GM15510 (cell line): ENCODE data around the gene HRNR.

Source experiments
- POLR2A ChIP-seq: IDR thresholded peaks from 3 replicates; pipeline ENCODE4 v1.6.1; 2011; ENCODE audit warnings: borderline replicate concordance; ENCODE audit not compliant: insufficient read length; ENCODE audit errors: extremely low read depth

The HRNR gene

GRCh38 chr1:152224093-152224492 is at the start of gene HRNR:
Gene HRNR (minus strand): TSS chr1:152224193. CDS start chr1:152223253, 940 bp downstream.
- no peak for TF ChIP-seq POLR2A

DNA sequence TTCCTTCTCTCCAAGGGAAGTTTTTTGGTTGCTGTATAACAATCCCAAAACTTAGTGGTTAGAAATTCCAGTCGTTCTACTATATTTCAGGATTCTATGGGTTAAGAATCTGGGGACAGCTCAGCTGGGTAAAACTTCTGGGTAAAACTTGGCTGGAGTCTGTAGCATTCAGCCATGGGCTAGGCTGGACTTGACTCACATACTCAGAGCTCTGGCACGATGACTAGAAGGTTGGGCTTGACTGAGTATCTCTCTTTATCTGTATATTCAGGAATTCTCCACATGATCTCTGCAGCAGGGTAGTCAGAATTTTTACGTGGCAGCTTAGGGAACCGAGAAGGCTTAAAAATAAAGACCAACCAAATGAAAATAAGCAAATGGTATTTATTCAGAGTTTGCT is 28.2 kb upstream of the HRNR start:
- TF ChIP-seq POLR2A: no peak

DNA sequence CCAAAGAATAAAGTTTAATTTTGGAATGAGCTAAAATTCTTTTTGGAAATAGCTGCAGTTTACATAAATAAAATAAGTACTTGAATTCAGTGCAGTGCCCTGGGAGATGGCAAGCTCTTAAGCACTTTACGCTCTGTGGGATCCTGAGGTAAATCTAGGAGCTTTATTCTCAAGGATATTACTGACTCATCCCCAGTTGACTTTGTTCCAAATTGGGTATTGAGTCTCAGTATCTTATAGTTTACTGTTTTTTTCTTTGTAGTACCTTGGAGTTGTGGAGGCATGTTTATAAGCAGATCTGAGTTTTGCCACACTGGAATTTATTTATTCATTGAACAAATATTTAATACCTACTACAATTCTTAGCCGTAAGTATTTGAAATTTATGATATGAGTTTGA is 27.4 kb upstream of the HRNR start:
- no peak for TF ChIP-seq POLR2A

- TF ChIP-seq POLR2A: no peak
These were observed 23.3 kb upstream of the HRNR start for GRCh38 chr1:152247316-152247715.

- TF ChIP-seq POLR2A: no peak
These were observed 20.7 kb upstream of the HRNR start for GRCh38 chr1:152244576-152245273.

- TF ChIP-seq POLR2A: no peak
These were observed 13.1 kb upstream of the HRNR start for GRCh38 chr1:152237093-152237492.

GRCh38 chr1:152228831-152229230 is 4.8 kb upstream of the HRNR start:
- no peak for TF ChIP-seq POLR2A

GRCh38 chr1:152227310-152227928 is 3.4 kb upstream of the HRNR start:
- TF ChIP-seq POLR2A: no peak

DNA sequence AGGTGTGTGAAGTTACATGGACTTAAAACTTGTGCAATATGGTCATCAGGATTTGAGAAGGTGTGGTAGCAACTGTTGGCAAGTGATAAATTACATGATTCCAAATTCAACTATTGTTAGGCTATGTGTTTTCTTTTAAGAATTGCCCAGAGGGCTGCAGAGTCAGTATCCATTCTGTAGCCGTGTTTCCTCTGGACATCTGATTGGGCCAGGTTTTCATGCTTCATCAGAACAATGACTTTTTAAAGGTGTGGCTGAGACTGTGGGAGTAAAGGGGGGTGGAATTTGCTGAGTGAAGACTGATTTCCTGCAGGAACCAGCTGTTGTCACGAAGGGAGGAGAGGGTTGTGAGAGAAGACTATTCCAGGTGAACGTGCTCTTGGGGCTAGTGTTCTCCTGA is 1.7 kb upstream of the HRNR start:
- no peak for TF ChIP-seq POLR2A

DNA sequence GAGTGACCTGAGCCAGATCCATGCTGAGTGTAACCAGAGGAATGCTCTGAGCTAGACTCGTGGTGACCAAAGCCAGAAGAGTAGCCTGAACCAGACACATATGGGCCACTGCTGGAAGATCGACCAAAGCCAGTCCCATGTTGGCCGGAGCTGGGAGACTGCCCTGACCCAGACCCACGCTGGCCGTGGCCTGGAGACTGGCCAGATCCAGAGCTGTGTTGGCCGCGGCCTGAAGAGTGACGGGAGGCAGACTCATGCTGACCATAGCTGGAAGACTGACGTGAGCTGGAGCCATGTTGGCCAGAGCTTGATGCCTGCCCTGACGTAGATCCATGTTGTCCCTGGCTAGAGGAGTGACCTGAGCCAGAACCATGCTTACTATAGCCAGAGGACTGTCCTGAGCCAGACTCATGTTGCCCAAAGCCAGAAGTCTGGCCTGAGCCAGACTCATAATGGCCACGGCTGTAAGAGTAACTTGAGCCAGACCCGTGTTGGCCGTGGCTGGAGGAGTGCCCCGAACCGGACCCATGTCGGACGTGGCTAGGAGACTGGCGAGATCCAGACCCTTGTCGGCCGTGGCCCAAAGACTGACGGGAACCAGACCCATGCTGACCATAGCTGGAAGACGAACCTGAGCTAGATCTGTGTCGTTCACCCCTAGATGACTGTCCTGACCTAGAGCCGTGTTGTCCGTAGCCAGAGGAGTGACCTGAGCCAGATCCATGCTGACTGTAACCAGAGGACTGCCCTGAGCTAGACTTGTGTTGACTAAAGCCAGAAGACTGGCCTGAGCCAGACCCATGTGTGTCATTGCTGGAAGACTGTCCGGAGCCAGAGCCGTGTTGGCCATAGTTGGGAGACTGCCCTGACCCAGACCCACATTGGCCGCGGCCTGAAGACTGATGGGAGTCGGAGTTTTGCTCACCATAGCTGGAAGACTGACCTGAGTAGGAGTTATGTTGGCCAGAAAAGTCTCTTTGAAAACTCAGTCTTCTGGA is 3.5 kb downstream of the HRNR start:
- TF ChIP-seq POLR2A: no peak

- TF ChIP-seq POLR2A: no peak
These were observed 5.1 kb downstream of the HRNR start for GRCh38 chr1:152218762-152219436.

DNA sequence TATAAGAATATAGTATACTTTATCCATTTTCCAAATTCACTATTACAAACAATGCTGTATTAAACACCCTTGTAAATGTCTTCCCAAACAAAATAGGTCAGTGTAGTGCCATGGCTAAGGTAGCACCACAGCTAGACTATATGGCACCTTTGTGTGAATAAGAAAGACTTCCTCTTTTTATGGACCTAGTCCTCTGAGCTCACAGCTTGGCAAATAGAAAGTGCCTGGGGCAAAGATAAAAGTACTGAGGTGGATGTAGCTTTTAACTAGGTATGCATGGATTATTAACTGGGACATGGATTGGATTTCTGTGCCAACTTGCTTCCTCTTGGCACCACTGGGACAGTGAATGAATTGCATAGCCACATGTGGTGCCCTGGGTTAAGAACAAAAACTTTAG is 25.0 kb downstream of the HRNR start:
- no peak for TF ChIP-seq POLR2A

GRCh38 chr1:152197361-152197941 is 26.5 kb downstream of the HRNR start:
- TF ChIP-seq POLR2A: no peak

DNA sequence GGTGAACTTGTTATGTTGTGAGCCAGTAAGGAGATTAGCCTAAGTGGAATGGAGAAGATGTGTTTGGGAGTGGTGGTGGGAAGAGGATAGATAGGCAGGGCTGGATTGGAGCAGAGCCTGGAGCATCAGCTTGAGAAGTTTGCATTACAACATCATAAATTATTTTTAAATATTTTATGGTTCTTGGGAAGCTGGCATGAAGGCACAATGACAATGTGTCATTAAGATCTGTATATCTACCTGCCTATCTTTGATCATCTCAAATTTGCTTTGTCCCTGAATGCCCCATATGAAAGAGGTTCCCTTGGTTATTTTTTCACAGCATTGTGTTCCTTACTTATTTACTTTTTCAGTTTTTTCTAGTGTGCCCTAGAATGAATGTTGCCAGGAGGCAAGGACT is 32.3 kb downstream of the HRNR start:
- TF ChIP-seq POLR2A: no peak

- no peak for TF ChIP-seq POLR2A
These were observed 32.7 kb downstream of the HRNR start for GRCh38 chr1:152191260-152191659.

DNA sequence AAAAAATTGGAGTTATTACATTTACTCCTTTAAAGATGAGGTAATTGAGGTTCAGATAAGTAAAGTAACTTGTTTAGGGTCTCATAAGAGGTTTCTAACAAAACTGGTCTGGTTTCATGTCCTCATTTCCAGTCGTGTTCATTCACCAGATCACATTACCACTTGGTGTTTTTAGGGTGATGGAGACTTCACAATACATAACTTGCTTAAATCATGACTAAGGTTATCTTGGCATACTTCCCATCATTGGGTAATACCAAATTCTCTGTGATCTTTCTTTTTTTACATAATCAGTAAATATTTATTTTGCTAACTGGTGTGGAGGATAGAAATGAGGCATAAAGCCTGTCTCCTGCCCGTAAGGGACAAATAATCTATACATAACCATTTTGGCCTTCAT is 33.4 kb downstream of the HRNR start:
- no peak for TF ChIP-seq POLR2A
